ENCODE results near the gene EEA1. TPM values are rescaled to one million over a fixed set of nuclear protein-coding genes. Genes with fewer than 3 reads are reported as not detected.

Gene EEA1
- total RNA-seq, 2 experiments from 2014 or later, result 17.1 to 19.2 TPM

GRCh38 chr12:92900941-92901340, 28.2 kb downstream of the EEA1 start:
- ChIA-PET CTCF (interaction anchor here (0.6 kb wide), 1 partner anchor 10 kb away, joined by 3 read pairs; no protein-coding TSS in a partner anchor), POLR2A (interaction anchor here (0.6 kb wide), 1 partner anchor 104 kb away, joined by 3 read pairs; no protein-coding TSS in a partner anchor)

DNA sequence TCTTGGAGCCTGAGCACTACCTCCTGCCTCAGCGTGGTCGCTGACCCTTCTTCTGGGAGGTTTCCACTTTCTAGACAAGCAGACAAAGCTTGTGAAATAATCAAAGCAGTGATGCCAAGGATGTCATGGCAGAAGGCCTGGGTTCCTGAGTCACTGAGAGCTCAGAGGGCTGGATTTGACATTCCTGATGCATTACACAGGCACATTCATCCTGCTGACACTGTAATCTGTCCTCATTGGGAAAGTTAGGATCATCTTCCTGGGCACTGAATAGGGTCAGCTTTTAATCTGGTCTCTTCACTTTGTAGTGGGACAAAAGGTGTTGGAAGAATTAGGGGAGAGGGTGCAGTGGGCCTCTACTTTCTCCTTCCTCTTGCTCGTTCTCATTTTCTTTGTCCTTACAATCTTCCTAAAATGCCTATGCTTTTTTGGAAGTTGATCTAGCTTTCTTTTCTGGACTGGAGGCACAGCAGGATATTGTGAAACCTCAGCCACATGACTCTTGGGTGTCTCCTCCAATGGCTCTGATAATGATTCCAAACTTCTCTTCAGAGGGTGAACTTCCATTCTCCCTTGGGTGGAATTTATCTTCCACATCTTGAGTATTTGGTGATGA, 29.6 kb downstream of the EEA1 start:
- CTCF ChIA-PET, result no interaction called here
- POLR2A ChIA-PET, result no interaction called here

DNA sequence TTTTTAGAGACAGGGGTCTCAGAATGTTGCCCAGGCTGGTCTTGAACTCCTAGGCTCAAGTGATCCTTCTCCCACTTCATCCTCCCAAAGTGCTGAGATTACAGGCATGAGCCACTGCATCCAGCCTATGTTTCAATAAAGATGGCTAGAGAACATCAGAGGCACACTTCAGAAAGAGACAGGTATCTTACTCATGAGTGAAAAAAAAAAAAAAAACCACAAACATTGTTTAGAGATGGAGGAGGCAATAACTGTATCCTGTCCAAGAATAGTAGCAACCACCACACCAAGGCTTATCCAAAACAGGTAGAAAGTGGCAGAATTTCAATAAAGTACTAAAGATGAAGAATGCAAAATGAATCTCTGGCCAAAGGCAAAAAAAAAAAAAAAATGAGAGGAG, 30.3 kb downstream of the EEA1 start:
- CTCF ChIA-PET, result no interaction called here
- POLR2A ChIA-PET, result no interaction called here

- POLR2A ChIA-PET, result no interaction called here
- CTCF ChIA-PET, result no interaction called here
Measured at GRCh38 chr12:92897844-92898243, 31.3 kb downstream of the EEA1 start.

DNA sequence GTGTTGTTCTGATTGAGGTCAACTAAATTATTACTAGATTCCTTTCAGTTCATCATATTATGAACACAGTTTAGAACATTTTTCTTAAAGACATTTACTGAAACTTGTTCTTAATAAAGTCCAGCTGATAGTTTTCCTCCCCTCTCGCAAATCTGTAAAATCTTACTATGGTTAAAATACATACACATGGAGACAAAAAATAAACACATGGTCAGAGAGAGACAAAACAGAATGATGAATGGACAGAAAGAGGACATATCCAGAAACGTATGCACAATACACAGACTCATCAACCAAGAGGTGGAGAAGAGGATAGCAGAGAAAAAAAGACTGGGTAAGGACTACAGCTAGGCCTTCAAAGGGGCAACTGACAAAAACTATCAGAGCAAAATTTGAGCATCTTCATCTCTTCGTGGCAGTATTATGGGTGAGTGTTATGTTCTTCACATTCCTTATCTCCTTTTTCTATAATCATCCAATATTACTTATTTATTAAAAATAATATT, 38.4 kb downstream of the EEA1 start:
- ChIA-PET CTCF (no interaction called here), POLR2A (no interaction called here)

DNA sequence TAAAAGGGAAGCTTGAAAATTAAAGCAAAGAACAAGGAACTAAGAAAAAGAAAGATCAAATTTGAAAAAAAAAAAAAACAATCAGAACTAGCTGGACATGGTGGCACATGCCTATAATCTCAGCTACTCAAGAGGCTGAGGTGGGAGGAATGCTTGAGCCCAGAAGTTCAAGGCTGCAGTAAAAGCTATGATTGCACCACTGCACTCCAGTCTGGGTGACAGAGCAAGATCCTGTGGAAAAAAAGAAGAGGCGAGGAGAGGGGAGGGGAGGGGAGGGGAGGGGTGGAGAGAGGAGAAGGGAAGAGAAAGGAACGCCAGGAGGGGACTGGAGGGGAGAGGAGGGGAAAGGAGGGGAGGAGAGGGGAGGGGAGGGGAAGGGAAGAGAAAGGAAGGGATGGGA, 43.0 kb downstream of the EEA1 start:
- POLR2A ChIA-PET, result no interaction called here
- CTCF ChIA-PET, result no interaction called here

- ChIA-PET POLR2A (no interaction called here), CTCF (no interaction called here)
Measured at GRCh38 chr12:92879698-92880322, 49.3 kb downstream of the EEA1 start.

- CTCF ChIA-PET, result no interaction called here
- POLR2A ChIA-PET, result no interaction called here
Measured at GRCh38 chr12:92877904-92878303, 51.2 kb downstream of the EEA1 start.

- ChIA-PET CTCF (interaction anchor here (0.6 to 0.7 kb wide), 2 partner anchors 20 to 190 kb away, joined by 3 read pairs; no protein-coding TSS in a partner anchor), POLR2A (interaction anchor here (0.6 kb wide), 2 partner anchors 46 to 98 kb away, joined by 3 read pairs; no protein-coding TSS in a partner anchor)
Measured at GRCh38 chr12:92876496-92876895, 52.6 kb downstream of the EEA1 start.

GRCh38 chr12:92871116-92871515, 58.0 kb downstream of the EEA1 start:
- ChIA-PET POLR2A (no interaction called here), CTCF (no interaction called here)

DNA sequence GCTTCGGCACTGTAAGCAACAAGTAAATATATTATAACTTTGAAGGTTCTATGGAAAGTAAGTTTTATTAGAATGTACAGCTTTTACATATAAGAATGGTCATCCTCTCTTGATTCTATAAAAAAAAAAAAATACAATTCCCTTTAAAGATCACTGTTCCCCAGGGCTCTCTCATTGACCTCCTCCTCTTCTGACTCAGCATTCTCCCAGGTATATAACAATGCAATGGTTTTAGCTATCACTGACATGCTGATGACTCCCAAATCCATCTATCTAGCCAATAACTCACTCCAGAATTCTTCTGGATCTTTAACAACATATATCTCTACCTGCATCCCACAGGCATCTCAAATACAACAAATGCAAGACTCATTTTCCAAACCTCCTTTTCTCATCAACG, 62.7 kb downstream of the EEA1 start:
- ChIA-PET POLR2A (no interaction called here), CTCF (no interaction called here)

- CTCF ChIA-PET, result no interaction called here
- POLR2A ChIA-PET, result no interaction called here
Measured at GRCh38 chr12:92863251-92863650, 65.8 kb downstream of the EEA1 start.

DNA sequence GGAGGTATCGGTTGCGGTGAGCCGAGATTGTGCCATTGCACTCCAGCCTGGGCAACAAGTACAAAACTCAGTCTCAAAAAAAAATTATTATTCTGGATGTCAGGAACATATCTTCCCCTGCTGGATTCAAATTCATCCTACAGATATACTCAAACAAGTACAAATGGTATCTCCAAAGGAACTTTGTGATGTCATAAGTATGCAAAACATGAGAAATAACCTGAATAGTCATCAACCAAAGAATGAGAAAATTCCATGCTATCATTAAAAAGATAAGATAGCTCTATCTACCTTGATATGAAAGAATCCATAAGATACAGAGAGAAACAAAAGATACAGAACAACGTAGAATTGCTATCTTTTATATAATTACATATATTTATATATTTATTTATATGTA, 67.7 kb downstream of the EEA1 start:
- POLR2A ChIA-PET, result no interaction called here
- CTCF ChIA-PET, result no interaction called here

GRCh38 chr12:92860521-92860920, 68.6 kb downstream of the EEA1 start:
- CTCF ChIA-PET, result no interaction called here
- POLR2A ChIA-PET, result no interaction called here

GRCh38 chr12:92859650-92860386, 69.3 kb downstream of the EEA1 start:
- CTCF ChIA-PET, result no interaction called here
- POLR2A ChIA-PET, result no interaction called here

DNA sequence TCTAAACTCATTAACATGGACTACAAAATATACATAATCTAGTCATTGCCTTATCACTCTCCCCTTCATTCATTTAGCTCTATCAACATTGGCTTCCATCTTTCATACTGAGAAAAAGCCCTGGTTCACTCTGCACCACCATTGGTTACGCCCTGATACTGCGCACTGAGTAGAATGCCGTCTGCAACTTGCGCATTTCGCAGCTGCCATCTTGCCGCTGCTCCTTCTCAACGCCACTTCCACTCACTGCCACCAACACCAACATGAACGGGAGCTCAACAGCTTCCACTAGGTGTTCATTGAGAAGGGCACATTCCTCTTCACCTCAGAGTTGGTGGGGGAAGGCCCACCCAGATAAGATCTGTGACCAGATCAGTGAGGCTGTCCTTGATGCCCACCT, 71.3 kb downstream of the EEA1 start:
- CTCF ChIA-PET, result no interaction called here
- POLR2A ChIA-PET, result interaction anchor here (0.6 kb wide), 1 partner anchor 26 kb away, joined by 10 read pairs; no protein-coding TSS in a partner anchor

GRCh38 chr12:92854344-92854743, 74.8 kb downstream of the EEA1 start:
- CTCF ChIA-PET, result no interaction called here
- POLR2A ChIA-PET, result no interaction called here

DNA sequence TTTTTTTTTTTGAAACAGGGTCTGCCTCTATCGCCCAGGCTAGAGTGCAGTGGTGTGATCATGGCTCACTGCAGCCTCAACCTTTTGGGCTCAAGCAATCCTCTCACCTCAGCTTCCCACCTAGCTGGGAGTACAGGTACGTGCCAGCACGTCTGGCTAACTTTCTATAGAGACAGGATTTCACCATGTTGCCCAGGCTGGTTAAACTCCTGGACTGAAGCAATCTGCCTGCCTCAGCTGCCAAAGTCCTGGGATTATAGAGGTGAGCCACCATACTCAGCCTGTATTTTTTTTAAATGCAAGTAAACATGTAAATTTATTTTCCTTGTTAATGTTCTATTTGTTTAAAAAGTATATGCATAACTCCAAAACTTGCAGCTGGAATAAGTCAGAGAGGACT, 80.4 kb downstream of the EEA1 start:
- CTCF ChIA-PET, result no interaction called here
- POLR2A ChIA-PET, result no interaction called here

GRCh38 chr12:92847368-92847767, 81.7 kb downstream of the EEA1 start:
- ChIA-PET POLR2A (no interaction called here), CTCF (no interaction called here)

- CTCF ChIA-PET, result no interaction called here
Measured at GRCh38 chr12:92845329-92845728, 83.8 kb downstream of the EEA1 start.

DNA sequence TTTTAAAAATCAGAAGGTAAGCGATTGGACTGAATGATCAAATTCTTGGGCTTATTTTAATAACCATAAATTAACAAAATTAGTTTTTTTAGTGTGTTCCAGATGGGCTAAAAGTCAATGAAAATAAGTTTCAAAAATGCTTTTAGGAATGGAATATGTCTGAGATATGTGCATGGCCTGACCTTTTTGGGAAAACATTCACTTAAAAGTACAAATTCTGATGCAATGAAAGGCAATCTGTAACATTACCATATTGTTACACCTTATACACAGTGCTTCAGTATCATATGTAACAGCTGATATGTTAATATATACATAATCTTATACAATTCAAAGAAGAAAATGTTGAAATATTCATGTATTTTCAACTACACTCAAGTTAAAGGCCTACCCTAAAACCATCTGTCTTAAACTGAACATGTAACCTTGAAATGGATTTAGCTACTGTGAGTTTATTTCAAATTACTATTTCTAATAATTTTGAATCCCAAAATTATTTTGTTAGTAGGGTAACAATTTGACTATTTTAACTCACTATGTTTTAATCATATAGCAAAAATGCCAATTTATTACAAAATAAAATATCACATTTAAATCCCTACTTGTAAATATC, 84.8 kb downstream of the EEA1 start:
- POLR2A ChIA-PET, result no interaction called here
- CTCF ChIA-PET, result no interaction called here

More at GRCh38 chr12:92845329-92845728, 83.8 kb downstream of the EEA1 start:
- POLR2A ChIA-PET, result no interaction called here

All from activated CD8-positive, alpha-beta memory T cell treated with anti-CD3 and anti-CD28 coated beads for 36 hours (primary cell).